Kidney (tissue), 14 donors: Measurements from ENCODE around the gene ACOD1. TPM values are rescaled to one million over a fixed set of nuclear protein-coding genes. Genes with fewer than 3 reads are reported as not detected.
A peak's percentile ranks its signal among the peaks of the same experiment; 100 is the strongest.

ENCODE experiments used
- DNase-seq, 5 donors: peaks; one replicate each; pipeline ENCODE4 v3.0.0-alpha.2; 2013 to 2020
- FAIRE-seq: peaks from 2 replicates; lab custom pipeline; 2012; peaks lifted over from hg19 to GRCh38; lab: Jason Lieb, UNC
- H3K27ac ChIP-seq, 2 donors: one replicate each; pipeline ENCODE4 v1.7.0; 2013; ENCODE audit warnings: low read depth in 2 of 2, low read length in 2 of 2, inconsistent platforms in 1 of 2
- H3K27me3 ChIP-seq: one replicate; pipeline ENCODE4 v1.7.1; 2013; ENCODE audit warnings: low read length, inconsistent platforms; ENCODE audit not compliant: control insufficient read depth, insufficient read depth
- H3K36me3 ChIP-seq, 3 donors: one replicate each; pipeline versions ENCODE4 v1.7.0 to v1.7.1; 2013; ENCODE audit warnings: low read length in 3 of 3, control low read depth in 1 of 3, inconsistent platforms in 1 of 3; ENCODE audit not compliant: insufficient read depth in 3 of 3, control insufficient read depth in 2 of 3
- H3K4me1 ChIP-seq, 3 donors: one replicate each; pipeline versions ENCODE4 v1.7.0 to v1.7.1; 2013; ENCODE audit warnings: low read length in 3 of 3, inconsistent platforms in 1 of 3, low read depth in 1 of 3; ENCODE audit not compliant: control insufficient read depth in 2 of 3, insufficient read depth in 2 of 3
- H3K4me3 ChIP-seq, 3 donors: one replicate each; pipeline versions ENCODE4 v1.7.0 to v1.8.1; 2013; ENCODE audit warnings: low read length in 3 of 3, control low read depth in 1 of 3, inconsistent platforms in 1 of 3
- H3K9ac ChIP-seq, 3 donors: one replicate each; pipeline versions ENCODE4 v1.7.0 to v1.7.1; 2013; ENCODE audit warnings: low read length in 3 of 3, control low read depth in 1 of 3, inconsistent platforms in 1 of 3
- H3K9me3 ChIP-seq, 3 donors: one replicate each; pipeline versions ENCODE4 v1.7.0 to v1.7.1; 2013; ENCODE audit warnings: low read length in 3 of 3, control low read depth in 1 of 3, inconsistent platforms in 1 of 3; ENCODE audit not compliant: control insufficient read depth in 2 of 3, insufficient read depth in 1 of 3
- CTCF ChIP-seq: IDR thresholded peaks from 3 replicates; pipeline ENCODE4 v1.5.1; 2012; ENCODE audit warnings: mild to moderate bottlenecking, moderate library complexity, borderline replicate concordance; ENCODE audit not compliant: insufficient read depth; ENCODE audit errors: extremely low read depth
- intact Hi-C: fragments of 100-400 bp; cut with DNase I; formaldehyde crosslinking; loops from one replicate; pipeline ENCODE4 v1.11.1; 2022
- polyA plus RNA-seq: library from polyadenylated mRNA; stranded (reverse); fragments of 350-450 nt; fragmentation: Illumina TruSeq; extraction: RNeasy Lipid Tissue Mini Kit (QIAGEN cat#74804); gene quantifications from one replicate; pipeline ENCODE4 v1.2.3, GENCODE V29; 2014; ENCODE audit warnings: low read depth, low replicate concordance; ENCODE audit not compliant: insufficient read depth
- total RNA-seq: library from RNA; stranded (reverse); fragmentation: NEBNext Ultra II Directional; extraction: Animal tissue kit (Norgen Biotek cat#: 25700); gene quantifications from one replicate; pipeline ENCODE4 v1.2.1, GENCODE V29; 2021
- donor health status: control.
- donor health status: control.
- donor health status: control.
- donor health status: control.
- donor health status: control.
- donor health status: DM: yes; HTN: yes; CAD: no.
- donor health status: Normal renal cell carcinoma (clear cell type).

Gene ACOD1
- total and polyA plus RNA-seq, 2 donors from 2014 or later = not detected

- FAIRE-seq = no peak
- H3K9me3 ChIP-seq = no peaks in the 10 kb centered on the region
- H3K27me3 ChIP-seq = no peaks in the 10 kb centered on the region
- peaks cover 0 to 2% (median 0%) of the 10 kb centered on the region in 3 donors for H3K36me3 ChIP-seq
- peak overlapping the region; percentile 7 to 63 (median 39) for H3K9ac ChIP-seq
- H3K27ac ChIP-seq = peak overlapping the region; percentile 89 to 94
- peak in 2 of 5 donors; percentile 23 to 79 for DNase-seq
- intact Hi-C loops = no loop called here
- peaks cover 0 to 8% (median 2%) of the 10 kb centered on the region in 3 donors for H3K4me1 ChIP-seq
- no peak for TF ChIP-seq CTCF
- H3K4me3 ChIP-seq = peak overlapping the region; percentile 51 to 96 (median 94)
Measured at GRCh38 chr13:76991432-76991795, 43.1 kb downstream of the ACOD1 start.

GRCh38 chr13:76991796-76992547, 43.7 kb downstream of the ACOD1 start, which contains the start of gene CLN5:
TSS of gene CLN5 (plus strand) at chr13:76992081. CDS start at chr13:76992099, 18 bp downstream.
- intact Hi-C loops = no loop called here
- Histone ChIP-seq H3K9ac (peak within 1 kb of the TSS; percentile 90 to 96 (median 93)), H3K36me3 (peaks cover 0 to 2% (median 0%) of the 10 kb centered on the region in 3 donors), H3K4me3 (peak within 1 kb of the TSS; percentile 93 to 96 (median 94)), H3K27ac (peak within 1 kb of the TSS; percentile 89 to 94), H3K9me3 (no peaks in the 10 kb centered on the region), H3K4me1 (peaks cover 0 to 8% (median 2%) of the 10 kb centered on the region in 3 donors), H3K27me3 (no peaks in the 10 kb centered on the region)
- FAIRE-seq = no peak
- peak; percentile 8 for TF ChIP-seq CTCF
- peak; percentile 92 to 99 (median 95) for DNase-seq

- DNase-seq = peak in 4 of 5 donors; percentile 38 to 71 (median 56)
- Histone ChIP-seq H3K27ac (peak overlapping the region; percentile 89 to 94), H3K9ac (peak overlapping the region; percentile 90 to 96 (median 93)), H3K27me3 (no peaks in the 10 kb centered on the region), H3K4me3 (peak overlapping the region; percentile 93 to 96 (median 94)), H3K9me3 (no peaks in the 10 kb centered on the region), H3K4me1 (peaks cover 0 to 8% (median 2%) of the 10 kb centered on the region in 3 donors), H3K36me3 (peaks cover 0 to 2% (median 0%) of the 10 kb centered on the region in 3 donors)
- intact Hi-C loops = no loop called here
- TF ChIP-seq CTCF = no peak
- FAIRE-seq = no peak
Measured at GRCh38 chr13:76992548-76993001, 44.3 kb downstream of the ACOD1 start.
